Adrenal gland (tissue), 5 donors: ENCODE results near the gene CEACAM6.

Experiments used
- CTCF ChIP-seq, 6 experiments: fragments of 450-650 bp in 4 of 6; fragments of 200-600 bp in 2 of 6; sonication (generic) in 1 of 6; IDR thresholded peaks; 1 replicate in 5 of 6; 2 replicates in 1 of 6; pipeline versions ENCODE4 v1.5.1 to v1.8.0; 2016 to 2021; ENCODE audit warnings: antibody characterized with exemption in 6 of 6, mild to moderate bottlenecking in 2 of 6, moderate library complexity in 1 of 6
- POLR2A ChIP-seq, 2 donors: fragments of 450-650 bp; IDR thresholded peaks; one replicate each; pipeline ENCODE4 v1.6.1; 2017; ENCODE audit warnings: antibody characterized with exemption in 2 of 2, mild to moderate bottlenecking in 2 of 2, moderate library complexity in 1 of 2
- donor health status: DM: no; HTN: no; CAD: no.

- TF ChIP-seq CTCF (IDR thresholded peaks at IDR 0.05), result peak in 5 of 6 experiments; percentile 16 to 40 (median 31)
- no peak for TF ChIP-seq POLR2A (IDR thresholded peaks at IDR 0.05)
Measured at GRCh38 chr19:41746593-41747227, 8.6 kb upstream of the CEACAM6 start.
